ENCODE data around the gene PELO.
"Not testable (repeated sequence)": the region's sequence is repeated elsewhere in the genome, so short reads cannot be mapped to it uniquely, and the experiment has no call there.

The PELO gene

DNA sequence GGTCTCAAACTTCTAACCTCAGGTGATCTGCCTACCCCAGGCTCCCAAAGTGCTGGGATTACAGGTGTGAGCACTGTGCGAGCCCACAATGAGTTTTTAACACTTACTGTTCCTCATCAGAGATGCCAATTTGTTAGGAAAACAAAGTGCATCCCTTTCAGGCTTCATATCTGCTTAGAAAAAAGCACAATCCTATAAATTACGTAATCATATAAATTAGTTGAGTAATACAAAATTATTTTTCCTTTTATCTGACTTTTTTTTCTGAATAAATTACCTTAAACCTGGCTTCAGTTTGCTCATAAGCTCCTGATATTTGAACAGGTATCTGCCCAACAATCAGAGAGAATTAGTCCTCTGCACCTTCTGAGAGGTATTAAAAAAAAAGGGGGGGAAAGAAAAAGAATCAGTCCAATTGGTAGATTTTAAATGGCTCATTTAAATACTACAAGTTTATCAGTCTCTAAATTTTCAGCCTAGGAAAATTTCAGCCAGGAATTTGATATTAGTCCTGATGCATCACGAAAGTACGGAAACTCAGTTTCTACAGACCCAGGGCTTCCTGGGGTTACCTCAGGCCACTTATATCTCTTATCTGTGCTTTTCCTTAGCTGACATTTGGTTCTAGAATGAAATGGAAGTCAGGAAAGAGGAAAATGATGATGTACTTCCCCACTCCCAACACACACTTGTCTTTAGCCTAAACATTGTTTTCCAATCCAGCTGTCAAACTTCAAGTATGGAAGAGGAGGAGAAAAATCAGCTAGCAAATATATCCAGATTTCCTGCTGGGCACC lies 26.8 kb downstream of the PELO start:
- H3F3A ChIP-seq (ENCODE audit: insufficient read depth) = no peaks in the 10 kb centered on the region
- H4K20me1 ChIP-seq (ENCODE audit: low read depth, low read length) = no peaks in the 10 kb centered on the region
- H3K4me2 ChIP-seq (ENCODE audit: low read depth, low read length, poor library complexity, severe bottlenecking) = no peak overlapping the region
- H3K36me3 ChIP-seq (ENCODE audit: low read length) = no peaks in the 10 kb centered on the region
- H3K9me2 ChIP-seq (replicated peaks; ENCODE audit: insufficient read depth, low read length) = no peaks in the 10 kb centered on the region
- no peaks in the 10 kb centered on the region for H3K9me3 ChIP-seq (ENCODE audit: insufficient read depth, low read length)
- H3K9ac ChIP-seq (ENCODE audit: low read length) = no peak overlapping the region
- H3K4me3 ChIP-seq (ENCODE audit: insufficient read depth, low read length, poor library complexity, severe bottlenecking) = no peak overlapping the region
- H3K27me3 ChIP-seq (ENCODE audit: low read length) = no peaks in the 10 kb centered on the region
- H3K27ac ChIP-seq (ENCODE audit: low read depth, low read length) = no peak overlapping the region
- H2AFZ ChIP-seq (ENCODE audit: low read depth, low read length, severe bottlenecking) = no peak overlapping the region
- TF ChIP-seq EZH2phosphoT487 (conservative IDR thresholded peaks at IDR 0.05; ENCODE audit: low read length) = no peak
- TF ChIP-seq, protein P1, sequence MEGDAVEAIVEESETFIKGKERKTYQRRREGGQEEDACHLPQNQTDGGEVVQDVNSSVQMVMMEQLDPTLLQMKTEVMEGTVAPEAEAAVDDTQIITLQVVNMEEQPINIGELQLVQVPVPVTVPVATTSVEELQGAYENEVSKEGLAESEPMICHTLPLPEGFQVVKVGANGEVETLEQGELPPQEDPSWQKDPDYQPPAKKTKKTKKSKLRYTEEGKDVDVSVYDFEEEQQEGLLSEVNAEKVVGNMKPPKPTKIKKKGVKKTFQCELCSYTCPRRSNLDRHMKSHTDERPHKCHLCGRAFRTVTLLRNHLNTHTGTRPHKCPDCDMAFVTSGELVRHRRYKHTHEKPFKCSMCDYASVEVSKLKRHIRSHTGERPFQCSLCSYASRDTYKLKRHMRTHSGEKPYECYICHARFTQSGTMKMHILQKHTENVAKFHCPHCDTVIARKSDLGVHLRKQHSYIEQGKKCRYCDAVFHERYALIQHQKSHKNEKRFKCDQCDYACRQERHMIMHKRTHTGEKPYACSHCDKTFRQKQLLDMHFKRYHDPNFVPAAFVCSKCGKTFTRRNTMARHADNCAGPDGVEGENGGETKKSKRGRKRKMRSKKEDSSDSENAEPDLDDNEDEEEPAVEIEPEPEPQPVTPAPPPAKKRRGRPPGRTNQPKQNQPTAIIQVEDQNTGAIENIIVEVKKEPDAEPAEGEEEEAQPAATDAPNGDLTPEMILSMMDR (IDR thresholded peaks at IDR 0.05; ENCODE audit: insufficient read depth, low read length, poor library complexity, severe bottlenecking) = no peak
- H3K79me2 ChIP-seq (ENCODE audit: insufficient read depth, low read length) = no peaks in the 10 kb centered on the region

DNA sequence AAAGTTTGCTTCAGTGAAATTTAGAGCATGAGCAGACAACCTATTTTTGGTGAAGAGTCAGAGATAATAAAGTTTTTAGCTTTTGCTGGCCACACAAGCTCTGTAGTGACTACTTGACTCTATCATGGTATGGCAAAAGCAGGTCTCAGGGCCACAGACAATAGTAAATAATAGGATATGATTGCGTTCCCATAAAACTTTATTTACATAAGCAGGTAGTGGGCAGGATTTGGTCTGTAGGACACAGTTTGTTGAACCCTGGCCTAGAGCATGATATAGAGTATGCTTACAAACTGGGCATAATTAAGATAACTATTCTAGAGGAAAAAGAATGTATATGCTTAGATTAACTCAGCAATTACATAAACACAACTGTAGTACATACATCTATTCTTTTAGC lies 30.1 kb downstream of the PELO start:
- Histone ChIP-seq H3K36me3 (ENCODE audit: low read length) (no peaks in the 10 kb centered on the region), H3K79me2 (ENCODE audit: insufficient read depth, low read length) (no peaks in the 10 kb centered on the region), H3K9ac (ENCODE audit: low read length) (no peak overlapping the region), H3K27ac (ENCODE audit: low read depth, low read length) (no peak overlapping the region), H3F3A (ENCODE audit: insufficient read depth) (no peaks in the 10 kb centered on the region), H3K4me2 (ENCODE audit: low read depth, low read length, poor library complexity, severe bottlenecking) (no peak overlapping the region), H4K20me1 (ENCODE audit: low read depth, low read length) (no peaks in the 10 kb centered on the region), H3K9me2 (replicated peaks; ENCODE audit: insufficient read depth, low read length) (no peaks in the 10 kb centered on the region), H3K9me3 (ENCODE audit: insufficient read depth, low read length) (no peaks in the 10 kb centered on the region), H3K4me3 (ENCODE audit: insufficient read depth, low read length, poor library complexity, severe bottlenecking) (no peak overlapping the region), H2AFZ (ENCODE audit: low read depth, low read length, severe bottlenecking) (no peak overlapping the region), H3K27me3 (ENCODE audit: low read length) (no peaks in the 10 kb centered on the region)
- TF ChIP-seq EZH2phosphoT487 (conservative IDR thresholded peaks at IDR 0.05; ENCODE audit: low read length) = no peak
- TF ChIP-seq, protein P1 (IDR thresholded peaks at IDR 0.05; ENCODE audit: insufficient read depth, low read length, poor library complexity, severe bottlenecking) = no peak

DNA sequence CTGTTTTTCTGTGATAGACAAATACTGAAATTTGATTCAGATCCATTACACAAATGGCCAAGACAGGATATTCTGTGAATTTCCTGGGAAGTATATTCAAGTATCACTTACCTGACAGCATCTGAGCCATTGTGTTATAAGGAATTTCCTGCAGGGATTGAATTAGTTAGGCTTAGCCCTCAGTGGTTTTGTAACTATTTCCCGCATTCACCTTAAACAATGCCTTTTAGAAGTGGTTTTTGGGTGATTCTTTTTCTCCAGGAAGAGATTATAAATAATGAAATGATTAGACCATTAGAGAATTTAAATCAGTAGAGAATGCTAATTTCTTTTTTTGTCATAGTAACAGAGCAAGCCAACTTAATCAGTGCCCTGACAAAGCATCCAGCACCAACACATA lies 30.6 kb downstream of the PELO start:
- TF ChIP-seq, protein P1 (IDR thresholded peaks at IDR 0.05; ENCODE audit: insufficient read depth, low read length, poor library complexity, severe bottlenecking) = no peak
- TF ChIP-seq EZH2phosphoT487 (conservative IDR thresholded peaks at IDR 0.05; ENCODE audit: low read length) = no peak
- Histone ChIP-seq H3K4me2 (ENCODE audit: low read depth, low read length, poor library complexity, severe bottlenecking) (no peak overlapping the region), H3K27me3 (ENCODE audit: low read length) (no peaks in the 10 kb centered on the region), H4K20me1 (ENCODE audit: low read depth, low read length) (no peaks in the 10 kb centered on the region), H3K9me2 (replicated peaks; ENCODE audit: insufficient read depth, low read length) (no peaks in the 10 kb centered on the region), H3K9ac (ENCODE audit: low read length) (no peak overlapping the region), H3K36me3 (ENCODE audit: low read length) (no peaks in the 10 kb centered on the region), H3K79me2 (ENCODE audit: insufficient read depth, low read length) (no peaks in the 10 kb centered on the region), H3K4me3 (ENCODE audit: insufficient read depth, low read length, poor library complexity, severe bottlenecking) (no peak overlapping the region), H3K27ac (ENCODE audit: low read depth, low read length) (no peak overlapping the region), H2AFZ (ENCODE audit: low read depth, low read length, severe bottlenecking) (no peak overlapping the region), H3F3A (ENCODE audit: insufficient read depth) (no peaks in the 10 kb centered on the region), H3K9me3 (ENCODE audit: insufficient read depth, low read length) (no peaks in the 10 kb centered on the region)

DNA sequence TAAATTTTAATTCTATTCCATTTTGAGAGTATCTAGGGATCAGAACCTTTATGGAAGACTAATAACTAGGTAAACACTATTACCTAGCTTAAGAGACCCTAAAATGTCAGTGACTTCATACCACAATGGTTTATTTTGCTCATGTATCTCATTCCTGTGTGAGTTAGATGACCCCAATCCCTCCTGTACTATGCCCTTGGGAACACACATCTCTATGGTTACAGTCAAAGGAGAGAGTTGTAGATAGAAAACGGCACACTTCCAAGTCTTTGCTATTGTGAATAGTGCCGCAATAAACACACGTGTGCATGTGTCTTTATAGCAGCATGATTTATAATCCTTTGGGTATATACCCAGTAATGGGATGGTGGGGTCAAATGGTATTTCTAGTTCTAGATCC lies 31.1 kb downstream of the PELO start:
- H3F3A ChIP-seq (ENCODE audit: insufficient read depth); H3K4me2 ChIP-seq (ENCODE audit: low read depth, low read length, poor library complexity, severe bottlenecking); H3K79me2 ChIP-seq (ENCODE audit: insufficient read depth, low read length); H3K4me3 ChIP-seq (ENCODE audit: insufficient read depth, low read length, poor library complexity, severe bottlenecking); H3K27ac ChIP-seq (ENCODE audit: low read depth, low read length); H3K9ac ChIP-seq (ENCODE audit: low read length); H3K36me3 ChIP-seq (ENCODE audit: low read length); H3K27me3 ChIP-seq (ENCODE audit: low read length); H2AFZ ChIP-seq (ENCODE audit: low read depth, low read length, severe bottlenecking); H3K9me3 ChIP-seq (ENCODE audit: insufficient read depth, low read length); H3K9me2 ChIP-seq (replicated peaks; ENCODE audit: insufficient read depth, low read length); H4K20me1 ChIP-seq (ENCODE audit: low read depth, low read length): not testable (repeated sequence)
